EL (cell line): ENCODE measurements around the gene TOMM40.

ENCODE experiments used
- DNase-seq: peaks from one replicate; pipeline ENCODE4 v3.0.0-alpha.2; 2016

The TOMM40 gene

DNA sequence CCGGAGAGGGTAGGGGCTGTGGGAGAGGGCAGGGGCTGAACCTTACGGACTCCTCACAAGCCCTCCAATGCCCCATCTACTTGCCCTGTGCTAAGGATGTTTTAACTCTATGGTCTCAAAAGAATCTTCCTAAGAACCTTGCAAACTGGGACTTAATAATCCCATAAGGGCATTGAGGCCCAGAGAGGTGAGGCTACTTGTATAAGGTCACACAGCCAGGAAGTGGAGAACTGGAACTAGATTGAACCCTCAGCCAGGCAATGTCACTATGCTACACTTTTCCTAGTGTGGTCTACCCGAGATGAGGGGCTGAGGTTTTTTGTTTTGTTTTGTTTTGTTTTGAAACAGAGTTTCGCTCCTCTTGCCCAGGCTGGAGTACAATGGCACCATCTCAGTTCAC is 40.5 kb downstream of the TOMM40 start:
- DNase-seq = no peak

DNA sequence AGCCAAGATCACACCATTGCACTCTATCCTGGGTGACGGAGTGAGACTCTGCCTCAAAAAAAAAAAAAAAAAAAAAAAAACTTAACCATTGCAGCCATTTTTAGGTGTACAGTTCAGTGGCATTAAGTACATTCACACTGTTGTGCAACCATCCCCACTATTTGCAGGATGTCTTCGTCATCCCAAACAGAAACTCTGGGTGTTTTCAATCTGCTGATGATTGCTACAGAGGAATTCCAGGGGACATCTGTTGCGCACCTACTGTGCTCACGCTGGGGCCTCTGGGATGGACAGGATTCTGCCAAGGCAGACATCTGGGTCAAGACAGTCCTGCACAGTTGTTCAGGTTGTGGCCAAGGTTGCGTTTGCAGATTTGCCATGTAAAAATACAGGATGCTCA is 48.6 kb downstream of the TOMM40 start:
- DNase-seq = no peak

DNA sequence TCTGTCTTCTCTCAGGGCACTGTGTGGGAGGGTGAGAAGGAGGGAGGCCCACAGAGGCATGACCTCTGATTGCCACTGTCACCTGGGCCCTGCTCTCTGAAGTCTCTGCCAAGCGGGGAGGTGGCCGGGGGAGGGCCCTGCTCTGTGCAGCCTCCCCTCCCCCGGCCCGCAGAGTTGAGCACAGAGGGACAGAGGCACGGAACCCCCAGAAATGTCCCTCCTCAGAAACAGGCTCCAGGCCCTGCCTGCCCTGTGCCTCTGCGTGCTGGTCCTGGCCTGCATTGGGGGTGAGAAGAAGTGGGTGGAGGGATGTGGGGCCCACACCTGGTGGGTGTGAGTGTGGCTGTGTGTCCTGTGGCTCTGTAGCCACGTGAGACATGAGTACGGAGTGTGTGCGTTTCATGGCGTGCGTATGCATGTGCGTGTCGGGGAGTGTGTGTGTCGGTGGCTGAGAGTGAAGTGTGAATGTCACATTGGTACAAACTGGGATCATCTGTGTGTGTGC is 51.1 kb downstream of the TOMM40 start, which contains the start of gene APOC4:
Gene APOC4, plus strand, starts transcription at position 171 of the 505 bp plus-strand sequence. Its CDS starts 41 bp downstream, at position 212.
- DNase-seq = no peak

DNA sequence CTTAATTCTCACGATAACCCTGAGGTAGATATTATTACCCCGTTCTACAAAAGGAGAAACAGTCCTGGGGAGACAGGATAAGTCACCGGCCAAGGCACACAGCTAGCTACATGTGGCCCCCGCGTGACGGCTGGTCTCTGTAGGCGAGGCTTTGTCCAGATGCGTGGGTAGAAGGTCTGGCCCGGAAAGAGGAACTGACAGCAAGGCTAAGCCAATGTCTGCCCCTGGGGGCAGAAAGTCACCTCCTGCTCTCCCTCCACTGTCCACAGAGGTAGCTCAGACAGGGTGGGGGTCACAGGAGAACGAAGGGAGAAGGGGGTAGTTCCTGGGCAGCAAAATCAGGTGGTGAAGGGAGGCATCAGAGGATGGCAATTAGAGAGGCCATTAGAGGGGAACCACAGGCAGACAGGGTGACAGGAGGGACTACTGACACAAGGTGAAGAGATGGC is 52.8 kb downstream of the TOMM40 start:
- DNase-seq = no peak

DNA sequence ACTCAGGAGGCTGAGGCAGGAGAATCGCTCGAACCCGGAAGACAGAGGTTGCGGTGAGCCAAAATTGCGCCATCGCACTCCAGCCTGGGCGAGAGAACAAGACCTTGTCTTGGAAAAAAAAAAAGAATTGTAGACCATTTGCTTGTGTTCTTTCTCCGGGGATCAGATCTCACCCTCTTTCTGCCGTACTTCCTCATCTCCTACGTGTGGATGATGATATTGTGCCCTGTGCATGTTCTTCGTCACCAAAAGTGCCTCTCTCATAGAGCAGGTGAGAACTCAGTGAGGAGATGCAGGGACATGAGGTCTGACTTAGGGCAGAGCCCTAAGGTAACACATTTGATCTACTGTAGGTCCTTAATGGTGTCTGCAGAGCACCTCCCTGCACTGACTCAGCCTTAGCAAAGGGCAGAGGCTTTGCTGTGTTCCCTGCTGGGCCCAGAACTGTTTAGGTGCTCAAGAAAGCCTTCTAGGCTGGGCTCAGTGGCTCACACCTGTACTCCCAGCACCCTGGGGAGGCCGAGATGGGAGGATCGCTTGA is 56.1 kb downstream of the TOMM40 start:
- DNase-seq = no peak

DNA sequence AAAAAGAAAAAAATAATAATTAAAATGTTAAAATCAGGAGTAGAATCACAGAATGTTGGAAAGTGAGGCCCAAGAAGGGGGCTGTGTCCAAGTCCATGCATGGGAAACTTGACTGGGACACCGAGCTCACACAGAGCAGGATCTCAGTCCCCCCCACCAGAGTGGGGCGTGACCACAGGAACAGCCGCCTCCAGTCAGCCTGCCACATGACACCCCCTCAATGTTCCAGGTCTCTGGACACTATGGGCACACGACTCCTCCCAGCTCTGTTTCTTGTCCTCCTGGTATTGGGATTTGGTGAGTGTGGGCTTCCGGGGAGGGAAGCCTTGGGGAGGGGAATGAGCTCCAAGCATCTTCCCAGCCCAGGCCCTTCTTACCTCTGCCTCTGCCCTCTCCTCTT is 57.2 kb downstream of the TOMM40 start:
- no peak for DNase-seq

DNA sequence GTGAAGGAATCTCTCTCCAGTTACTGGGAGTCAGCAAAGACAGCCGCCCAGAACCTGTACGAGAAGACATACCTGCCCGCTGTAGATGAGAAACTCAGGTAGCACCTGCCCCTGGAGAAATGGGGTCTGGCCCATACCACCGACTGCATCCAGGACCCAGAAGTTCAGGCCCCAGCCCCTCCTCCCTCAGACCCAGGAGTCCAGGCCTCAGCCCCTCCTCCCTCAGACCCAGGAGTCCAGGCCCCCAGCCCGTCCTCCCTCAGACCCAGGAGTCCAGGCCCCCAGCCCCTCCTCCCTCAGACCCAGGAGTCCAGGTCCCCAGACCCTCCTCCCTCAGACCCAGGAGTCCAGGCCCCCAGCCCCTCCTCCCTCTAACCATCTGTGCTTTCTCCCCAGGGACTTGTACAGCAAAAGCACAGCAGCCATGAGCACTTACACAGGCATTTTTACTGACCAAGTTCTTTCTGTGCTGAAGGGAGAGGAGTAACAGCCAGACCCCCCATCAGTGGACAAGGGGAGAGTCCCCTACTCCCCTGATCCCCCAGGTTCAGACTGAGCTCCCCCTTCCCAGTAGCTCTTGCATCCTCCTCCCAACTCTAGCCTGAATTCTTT is 57.8 kb downstream of the TOMM40 start:
- DNase-seq = no peak

DNA sequence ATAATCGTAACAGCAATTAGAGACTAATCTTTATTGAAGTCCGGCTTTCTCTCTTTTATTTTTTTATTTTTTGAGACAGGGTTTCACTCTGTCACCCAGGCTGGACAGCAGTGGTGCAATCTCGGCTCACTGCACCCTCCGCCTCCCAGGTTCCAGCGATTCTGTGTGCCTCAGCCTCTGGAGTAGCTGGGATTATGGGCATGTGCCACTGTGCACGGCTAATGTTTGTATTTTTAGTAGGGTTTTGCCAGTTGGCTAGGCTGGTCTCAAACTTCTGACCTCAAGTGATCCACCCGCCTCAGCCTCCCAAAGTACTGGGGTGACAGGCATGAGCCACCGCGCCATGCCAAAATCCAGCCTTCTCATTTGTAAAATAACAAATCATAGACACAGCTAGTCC is 58.5 kb downstream of the TOMM40 start:
- no peak for DNase-seq

DNA sequence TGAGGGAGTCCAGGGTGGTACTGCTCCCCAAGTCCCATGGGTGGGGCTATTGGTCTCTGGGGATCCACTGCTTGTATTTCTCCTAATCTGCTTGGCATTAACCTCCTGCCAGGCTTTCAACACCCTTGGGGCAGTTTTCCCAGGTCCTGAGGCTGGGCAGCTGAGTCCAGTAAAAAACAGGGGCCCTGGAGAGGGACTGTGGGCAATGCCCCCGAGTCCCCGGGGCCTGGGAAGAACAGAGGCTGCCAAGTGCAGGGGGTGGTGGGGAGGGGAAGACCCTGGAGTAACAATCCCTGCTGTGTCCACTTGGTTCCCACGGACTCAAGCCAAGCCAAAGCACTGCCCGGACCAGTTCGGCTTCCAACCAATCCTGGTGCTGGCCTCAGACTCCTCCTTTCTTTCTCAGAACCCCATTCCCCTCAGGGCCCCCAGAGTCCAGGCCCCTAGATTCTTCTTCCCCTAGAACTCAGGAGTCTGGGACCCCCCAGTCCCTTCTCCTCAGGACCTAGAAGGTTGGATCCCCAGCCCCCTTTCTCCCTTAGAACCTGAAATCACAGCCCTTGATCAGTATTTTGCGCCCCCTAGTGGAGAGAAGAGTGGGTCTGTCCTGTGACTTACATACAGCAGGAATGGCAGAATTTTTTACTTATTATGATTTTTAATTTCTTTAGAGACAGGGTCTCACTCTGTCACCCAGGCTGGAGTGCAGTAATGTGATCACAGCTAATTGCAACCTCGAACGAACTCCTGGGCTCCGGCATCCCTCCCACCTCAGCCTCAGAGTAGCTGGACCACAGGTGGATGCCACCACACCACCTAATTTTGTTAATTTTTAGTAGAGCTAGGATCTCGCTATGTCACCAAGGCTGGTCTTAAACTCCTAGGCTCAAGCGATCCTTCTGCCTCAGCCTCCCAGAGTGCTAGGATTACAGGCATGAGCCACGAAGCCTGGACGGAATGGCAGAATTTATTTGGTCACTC is 60.4 kb downstream of the TOMM40 start:
- peak; percentile 73 for DNase-seq
